DND-41 (cell line): ENCODE data around the gene RBKS.

Source experiments
- CTCF ChIP-seq: IDR thresholded peaks from 2 replicates; pipeline ENCODE4 v1.5.1; 2012; ENCODE audit warnings: borderline replicate concordance, low read length, moderate library complexity, mild to moderate bottlenecking; ENCODE audit not compliant: poor library complexity, severe bottlenecking; ENCODE audit errors: extremely low read depth
- EZH2 ChIP-seq: IDR thresholded peaks from 3 replicates; pipeline ENCODE4 v1.6.1; 2012; ENCODE audit warnings: borderline replicate concordance, low read depth, mild to moderate bottlenecking, moderate library complexity, low read length, inconsistent platforms; ENCODE audit not compliant: severe bottlenecking

GRCh38 chr2:27766287-27766661, 123.9 kb downstream of the RBKS start:
- TF ChIP-seq CTCF, result no peak
- no peak for TF ChIP-seq EZH2
